SK-N-SH (cell line): ENCODE results near the gene CHRNA5. TPM values are rescaled to one million over a fixed set of nuclear protein-coding genes. Genes with fewer than 3 reads are reported as not detected.
"Not testable (repeated sequence)": the region's sequence is repeated elsewhere in the genome, so short reads cannot be mapped to it uniquely, and the experiment has no call there.

Experiments
- CTCF ChIA-PET: fragments of 300-600, 350-600 bp; formaldehyde crosslinking; extraction: SDS; loops from one replicate; lab custom pipeline; 2021; lab: Yijun Ruan, JAX
- POLR2A ChIA-PET: fragments of 350-600 bp; sonication (Branson Sonifier 250); formaldehyde crosslinking; extraction: SDS; loops from one replicate; lab custom pipeline; 2020; ENCODE audit warnings: antibody characterized with exemption, inconsistent platforms; lab: Yijun Ruan, JAX
- DNase-seq: peaks from one replicate; pipeline ENCODE4 v3.0.0; 2012
- H2AFZ ChIP-seq: fragments of 200-600 bp; sonication (generic); 2 replicates; pipeline ENCODE4 v1.8.1; 2016; ENCODE audit warnings: antibody characterized with exemption, mild to moderate bottlenecking, low read depth
- H3F3A ChIP-seq: fragments of 200-600 bp; sonication (generic); replicated peaks from 2 replicates; pipeline ENCODE3; 2016; ENCODE audit warnings: antibody characterized with exemption, mild to moderate bottlenecking; ENCODE audit not compliant: insufficient read depth
- H3K27ac ChIP-seq, 2 experiments: fragments of 200-500 bp in 1 of 2; fragments of 200-600 bp in 1 of 2; sonication (Bioruptor generic) in 1 of 2; sonication (generic), shearing (Covaris generic) in 1 of 2; 2 replicates each; pipeline versions ENCODE4 v1.5.1 to v1.6.1; 2014 to 2016; ENCODE audit warnings: low read depth in 2 of 2, inconsistent platforms in 1 of 2, low read length in 1 of 2, mild to moderate bottlenecking in 1 of 2, mixed read lengths in 1 of 2
- H3K27me3 ChIP-seq: fragments of 200-600 bp; sonication (generic), shearing (Covaris generic); 2 replicates; pipeline ENCODE4 v1.6.1; 2016; ENCODE audit warnings: mixed run types; ENCODE audit not compliant: insufficient read depth
- H3K36me3 ChIP-seq, 2 experiments: fragments of 200-500 bp in 1 of 2; fragments of 200-600 bp in 1 of 2; sonication (Bioruptor generic) in 1 of 2; sonication (generic) in 1 of 2; replicated peaks in 1 of 2; 2 replicates each; pipeline versions ENCODE3 to v1.5.1; 2014 to 2016; ENCODE audit warnings: low read length in 1 of 2, mild to moderate bottlenecking in 1 of 2; ENCODE audit not compliant: insufficient read depth in 2 of 2, control insufficient read depth in 1 of 2
- H3K4me1 ChIP-seq, 2 experiments: fragments of 200-500 bp in 1 of 2; fragments of 200-600 bp in 1 of 2; sonication (Bioruptor generic) in 1 of 2; sonication (generic), shearing (Covaris generic) in 1 of 2; 2 replicates each; pipeline versions ENCODE4 v1.5.1 to v1.6.1; 2014 to 2016; ENCODE audit warnings: low read depth in 1 of 2, low read length in 1 of 2, mixed run types in 1 of 2; ENCODE audit not compliant: insufficient read depth in 2 of 2, control insufficient read depth in 1 of 2
- H3K4me2 ChIP-seq: fragments of 200-600 bp; sonication (generic), shearing (Covaris generic); 2 replicates; pipeline ENCODE4 v1.6.1; 2017; ENCODE audit warnings: mixed run types
- H3K4me3 ChIP-seq, 2 experiments: fragments of 200-500 bp in 1 of 2; fragments of 200-600 bp in 1 of 2; sonication (Bioruptor generic) in 1 of 2; sonication (generic), shearing (Covaris generic) in 1 of 2; 2 replicates each; pipeline versions ENCODE4 v1.5.1 to v1.8.1; 2014 to 2016; ENCODE audit warnings: low read depth in 2 of 2, inconsistent platforms in 1 of 2, low read length in 1 of 2, mild to moderate bottlenecking in 1 of 2, mixed read lengths in 1 of 2, moderate library complexity in 1 of 2
- H3K79me2 ChIP-seq: fragments of 200-600 bp; sonication (generic); 2 replicates; pipeline ENCODE4 v1.8.1; 2017; ENCODE audit warnings: mild to moderate bottlenecking; ENCODE audit not compliant: insufficient read depth
- H3K9ac ChIP-seq: fragments of 200-600 bp; sonication (generic); 2 replicates; pipeline ENCODE4 v1.6.1; 2017; ENCODE audit warnings: mixed run types
- H3K9me2 ChIP-seq: fragments of 200-600 bp; sonication (generic); 2 replicates; pipeline ENCODE4 v1.6.1; 2017; ENCODE audit warnings: mixed run types
- H3K9me3 ChIP-seq: fragments of 200-600 bp; sonication (generic); 2 replicates; pipeline ENCODE4 v1.6.1; 2017; ENCODE audit warnings: mixed run types, mild to moderate bottlenecking, moderate library complexity
- H4K20me1 ChIP-seq: fragments of 200-600 bp; sonication (generic); 2 replicates; pipeline ENCODE4 v1.6.1; 2017; ENCODE audit warnings: mild to moderate bottlenecking, mixed run types; ENCODE audit not compliant: insufficient read depth
- CHD2 ChIP-seq: fragments of 150-350 bp; IDR thresholded peaks from 2 replicates; pipeline ENCODE4 v1.6.1; 2018; ENCODE audit warnings: low read length; ENCODE audit not compliant: partially characterized antibody
- EP300 ChIP-seq, 2 experiments: IDR thresholded peaks; 2 replicates each; pipeline versions ENCODE4 v1.4.0 to v1.6.1; 2012; ENCODE audit warnings: borderline replicate concordance in 1 of 2, low read depth in 1 of 2, low read length in 1 of 2
- FOSL2 ChIP-seq: IDR thresholded peaks from 2 replicates; pipeline ENCODE4 v1.4.0; 2012; ENCODE audit warnings: low read depth, mild to moderate bottlenecking, moderate library complexity, borderline replicate concordance
- GABPA ChIP-seq: IDR thresholded peaks from 2 replicates; pipeline ENCODE4 v1.4.0; 2012; ENCODE audit warnings: low read depth, mild to moderate bottlenecking
- JUND ChIP-seq: IDR thresholded peaks from 2 replicates; pipeline ENCODE4 v1.4.0; 2012
- MXI1 ChIP-seq: IDR thresholded peaks from 2 replicates; pipeline ENCODE4 v1.6.1; 2012; ENCODE audit warnings: mild to moderate bottlenecking, low read depth, low read length, improper control_type of control experiment
- NFIC ChIP-seq: IDR thresholded peaks from 2 replicates; pipeline ENCODE4 v1.4.0; 2012; ENCODE audit warnings: borderline replicate concordance
- NRF1 ChIP-seq: IDR thresholded peaks from 2 replicates; pipeline ENCODE4 v1.6.1; 2012; ENCODE audit warnings: low read depth, mild to moderate bottlenecking, low read length
- RAD21 ChIP-seq: IDR thresholded peaks from 2 replicates; pipeline ENCODE4 v1.6.1; 2012; ENCODE audit warnings: mild to moderate bottlenecking, low read length
- RCOR1 ChIP-seq: fragments of 150-350 bp; IDR thresholded peaks from 2 replicates; pipeline ENCODE4 v1.6.1; 2017; ENCODE audit warnings: antibody characterized with exemption, low read length
- WGBS: methylation state at CpG from one replicate; pipeline ENCODE4 v1.1.6; 2017; ENCODE audit warnings: low lambda C conversion rate; 5-methylcytosine and 5-hydroxymethylcytosine counted together
- polyA plus RNA-seq, 3 experiments: library from polyadenylated mRNA; depleted of rRNA; stranded (reverse); fragments of >200 nt; gene quantifications; 2 replicates each; pipeline ENCODE4 v1.2.3, GENCODE V29; 2012
- TF ChIP-seq, protein P1 (sequence below): IDR thresholded peaks from 2 replicates; pipeline ENCODE4 v1.6.1; 2012; ENCODE audit warnings: mild to moderate bottlenecking, low read depth, low read length, moderate library complexity
- TF ChIP-seq, protein P2 (sequence below): fragments of 150-350 bp; IDR thresholded peaks from 2 replicates; pipeline ENCODE4 v1.6.1; 2016; ENCODE audit warnings: mild to moderate bottlenecking, low read depth, low read length
- TF ChIP-seq, protein P3 (sequence below): fragments of 200-600 bp; sonication (generic); IDR thresholded peaks from 2 replicates; pipeline ENCODE4 v1.6.1; 2017; ENCODE audit warnings: antibody characterized with exemption, mild to moderate bottlenecking, moderate library complexity

The CHRNA5 gene
- polyA plus RNA-seq, 1 of the 3 experiments (the other 2 are of a cell fraction): 5.5 TPM

DNA sequence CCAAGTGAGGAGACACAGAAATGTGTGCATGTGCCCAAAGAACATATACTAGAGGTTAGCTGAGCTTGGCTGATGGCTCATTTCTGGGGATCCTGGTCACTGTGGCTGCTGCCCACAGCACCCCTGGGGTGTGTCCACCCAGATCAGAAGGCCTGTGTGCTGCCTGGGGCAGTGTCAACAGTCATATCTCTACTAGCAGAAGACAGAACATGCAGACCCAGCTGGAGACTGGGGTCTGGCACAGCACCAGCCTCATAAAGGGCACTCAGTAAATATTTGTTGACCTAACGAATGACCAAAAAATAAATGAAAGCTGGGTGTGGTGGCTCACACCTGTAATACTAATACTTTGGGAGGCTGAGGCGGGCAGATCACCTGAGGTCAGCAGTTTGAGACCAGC lies 39.1 kb downstream of the CHRNA5 start (continued):
- no peak for TF ChIP-seq EP300 (IDR thresholded peaks at IDR 0.05; ENCODE audit: borderline replicate concordance in 1 of 2, low read depth in 1 of 2, low read length in 1 of 2)
- TF ChIP-seq FOSL2: no peak
- no peak for TF ChIP-seq RCOR1

DNA sequence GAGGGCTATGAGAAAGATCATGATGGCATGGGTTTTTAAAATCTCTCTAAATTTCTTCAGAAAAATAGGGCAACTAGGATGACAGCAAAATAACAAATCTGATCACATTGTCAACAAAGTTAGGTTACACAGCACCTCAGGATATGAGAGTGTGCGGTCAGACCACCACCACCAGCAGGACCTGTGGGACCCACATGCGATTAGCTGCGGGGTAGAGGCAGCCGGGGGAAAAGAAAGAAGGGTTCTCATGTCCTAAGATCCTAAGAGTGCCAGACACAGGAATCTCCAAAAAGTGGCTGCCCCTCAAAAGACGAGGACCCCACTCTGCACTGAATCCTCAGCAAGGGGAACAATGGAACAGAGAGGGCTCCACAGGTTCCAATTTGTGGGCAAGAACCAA lies 39.9 kb downstream of the CHRNA5 start:
- POLR2A ChIA-PET: no interaction called here
- Histone ChIP-seq H3K4me2 (no peak overlapping the region), H3K4me3 (no peak overlapping the region), H3K79me2 (no peaks in the 10 kb centered on the region), H3K9me2 (no peaks in the 10 kb centered on the region), H3K9ac (no peak overlapping the region), H4K20me1 (no peaks in the 10 kb centered on the region), H3K27me3 (no peaks in the 10 kb centered on the region), H3K9me3 (no peaks in the 10 kb centered on the region), H3K27ac (no peak overlapping the region; a peak in 1 of 4 replicates), H3K4me1 (peaks cover 0 to 10% of the 10 kb centered on the region in 2 experiments; a peak in 1 of 4 replicates), H3F3A (no peaks in the 10 kb centered on the region), H3K36me3 (no peaks in the 10 kb centered on the region), H2AFZ (no peak overlapping the region)
- no peak for DNase-seq
- CTCF ChIA-PET: no interaction called here
- TF ChIP-seq CHD2 (no peak), MXI1 (no peak), RAD21 (no peak), GABPA (no peak), FOSL2 (no peak), JUND (no peak), NRF1 (no peak), NFIC (no peak)
- TF ChIP-seq, protein P1, sequence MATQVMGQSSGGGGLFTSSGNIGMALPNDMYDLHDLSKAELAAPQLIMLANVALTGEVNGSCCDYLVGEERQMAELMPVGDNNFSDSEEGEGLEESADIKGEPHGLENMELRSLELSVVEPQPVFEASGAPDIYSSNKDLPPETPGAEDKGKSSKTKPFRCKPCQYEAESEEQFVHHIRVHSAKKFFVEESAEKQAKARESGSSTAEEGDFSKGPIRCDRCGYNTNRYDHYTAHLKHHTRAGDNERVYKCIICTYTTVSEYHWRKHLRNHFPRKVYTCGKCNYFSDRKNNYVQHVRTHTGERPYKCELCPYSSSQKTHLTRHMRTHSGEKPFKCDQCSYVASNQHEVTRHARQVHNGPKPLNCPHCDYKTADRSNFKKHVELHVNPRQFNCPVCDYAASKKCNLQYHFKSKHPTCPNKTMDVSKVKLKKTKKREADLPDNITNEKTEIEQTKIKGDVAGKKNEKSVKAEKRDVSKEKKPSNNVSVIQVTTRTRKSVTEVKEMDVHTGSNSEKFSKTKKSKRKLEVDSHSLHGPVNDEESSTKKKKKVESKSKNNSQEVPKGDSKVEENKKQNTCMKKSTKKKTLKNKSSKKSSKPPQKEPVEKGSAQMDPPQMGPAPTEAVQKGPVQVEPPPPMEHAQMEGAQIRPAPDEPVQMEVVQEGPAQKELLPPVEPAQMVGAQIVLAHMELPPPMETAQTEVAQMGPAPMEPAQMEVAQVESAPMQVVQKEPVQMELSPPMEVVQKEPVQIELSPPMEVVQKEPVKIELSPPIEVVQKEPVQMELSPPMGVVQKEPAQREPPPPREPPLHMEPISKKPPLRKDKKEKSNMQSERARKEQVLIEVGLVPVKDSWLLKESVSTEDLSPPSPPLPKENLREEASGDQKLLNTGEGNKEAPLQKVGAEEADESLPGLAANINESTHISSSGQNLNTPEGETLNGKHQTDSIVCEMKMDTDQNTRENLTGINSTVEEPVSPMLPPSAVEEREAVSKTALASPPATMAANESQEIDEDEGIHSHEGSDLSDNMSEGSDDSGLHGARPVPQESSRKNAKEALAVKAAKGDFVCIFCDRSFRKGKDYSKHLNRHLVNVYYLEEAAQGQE: no peak
- TF ChIP-seq, protein P2, sequence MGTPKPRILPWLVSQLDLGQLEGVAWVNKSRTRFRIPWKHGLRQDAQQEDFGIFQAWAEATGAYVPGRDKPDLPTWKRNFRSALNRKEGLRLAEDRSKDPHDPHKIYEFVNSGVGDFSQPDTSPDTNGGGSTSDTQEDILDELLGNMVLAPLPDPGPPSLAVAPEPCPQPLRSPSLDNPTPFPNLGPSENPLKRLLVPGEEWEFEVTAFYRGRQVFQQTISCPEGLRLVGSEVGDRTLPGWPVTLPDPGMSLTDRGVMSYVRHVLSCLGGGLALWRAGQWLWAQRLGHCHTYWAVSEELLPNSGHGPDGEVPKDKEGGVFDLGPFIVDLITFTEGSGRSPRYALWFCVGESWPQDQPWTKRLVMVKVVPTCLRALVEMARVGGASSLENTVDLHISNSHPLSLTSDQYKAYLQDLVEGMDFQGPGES: no peak
- WGBS: 85% methylated on average over 5 of the region's 5 CpGs

DNA sequence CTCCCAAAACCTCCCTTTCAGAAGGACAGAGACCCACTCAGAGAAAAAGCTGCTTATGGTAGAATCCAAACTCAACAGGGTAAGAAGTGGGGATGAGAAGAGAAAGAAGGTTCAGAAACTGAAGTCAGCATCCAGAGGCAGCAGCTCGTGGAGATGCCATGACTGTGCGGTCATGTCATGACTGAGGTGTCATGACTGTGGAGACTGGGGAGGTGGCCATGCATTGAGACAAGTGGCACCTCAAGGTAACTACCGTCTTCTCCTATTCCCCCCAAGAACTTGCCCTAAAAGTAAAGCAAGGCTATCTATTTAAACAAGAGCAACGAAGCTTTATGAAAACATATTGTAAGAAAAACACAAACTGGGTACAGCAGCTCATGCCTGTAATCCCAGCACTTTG lies 40.4 kb downstream of the CHRNA5 start:
- H2AFZ ChIP-seq: no peak overlapping the region
- peaks cover 0 to 10% of the 10 kb centered on the region in 2 experiments; a peak in 1 of 4 replicates for H3K4me1 ChIP-seq
- H3K4me2 ChIP-seq: no peak overlapping the region
- no peak for DNase-seq
- no peaks in the 10 kb centered on the region for H3F3A ChIP-seq
- H3K4me3 ChIP-seq: no peak overlapping the region
- no peaks in the 10 kb centered on the region for H3K9me3 ChIP-seq
- 77% methylated on average over 4 of the region's 4 CpGs for WGBS
- no peaks in the 10 kb centered on the region for H4K20me1 ChIP-seq
- no peaks in the 10 kb centered on the region for H3K9me2 ChIP-seq
- no peak overlapping the region for H3K9ac ChIP-seq
- no peak overlapping the region for H3K27ac ChIP-seq
- H3K79me2 ChIP-seq: no peaks in the 10 kb centered on the region
- TF ChIP-seq, protein P3, sequence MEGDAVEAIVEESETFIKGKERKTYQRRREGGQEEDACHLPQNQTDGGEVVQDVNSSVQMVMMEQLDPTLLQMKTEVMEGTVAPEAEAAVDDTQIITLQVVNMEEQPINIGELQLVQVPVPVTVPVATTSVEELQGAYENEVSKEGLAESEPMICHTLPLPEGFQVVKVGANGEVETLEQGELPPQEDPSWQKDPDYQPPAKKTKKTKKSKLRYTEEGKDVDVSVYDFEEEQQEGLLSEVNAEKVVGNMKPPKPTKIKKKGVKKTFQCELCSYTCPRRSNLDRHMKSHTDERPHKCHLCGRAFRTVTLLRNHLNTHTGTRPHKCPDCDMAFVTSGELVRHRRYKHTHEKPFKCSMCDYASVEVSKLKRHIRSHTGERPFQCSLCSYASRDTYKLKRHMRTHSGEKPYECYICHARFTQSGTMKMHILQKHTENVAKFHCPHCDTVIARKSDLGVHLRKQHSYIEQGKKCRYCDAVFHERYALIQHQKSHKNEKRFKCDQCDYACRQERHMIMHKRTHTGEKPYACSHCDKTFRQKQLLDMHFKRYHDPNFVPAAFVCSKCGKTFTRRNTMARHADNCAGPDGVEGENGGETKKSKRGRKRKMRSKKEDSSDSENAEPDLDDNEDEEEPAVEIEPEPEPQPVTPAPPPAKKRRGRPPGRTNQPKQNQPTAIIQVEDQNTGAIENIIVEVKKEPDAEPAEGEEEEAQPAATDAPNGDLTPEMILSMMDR: no peak
- ChIA-PET POLR2A (no interaction called here), CTCF (interaction anchor here (0.7 kb wide), 1 partner anchor 27 kb away, joined by 3 read pairs; no protein-coding TSS in a partner anchor)
- no peaks in the 10 kb centered on the region for H3K27me3 ChIP-seq
- H3K36me3 ChIP-seq: no peaks in the 10 kb centered on the region

DNA sequence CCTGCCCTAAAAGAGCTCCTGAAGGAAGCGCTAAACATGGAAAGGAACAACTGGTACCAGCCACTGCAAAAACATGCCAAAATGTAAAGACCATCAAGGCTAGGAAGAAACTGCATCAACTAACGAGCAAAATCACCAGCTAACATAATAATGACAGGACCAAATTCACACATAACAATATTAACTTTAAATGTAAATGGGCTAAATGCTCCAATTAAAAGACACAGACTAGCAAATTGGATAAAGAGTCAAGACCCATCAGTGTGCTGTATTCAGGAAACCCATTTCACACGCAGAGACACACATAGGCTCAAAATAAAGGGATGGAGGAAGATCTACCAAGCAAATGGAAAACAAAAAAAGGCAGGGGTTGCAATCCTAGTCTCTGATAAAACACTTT lies 44.2 kb downstream of the CHRNA5 start:
- H3K9ac ChIP-seq, CTCF ChIA-PET, H3K4me1 ChIP-seq, H3K27me3 ChIP-seq, H3K4me3 ChIP-seq, POLR2A ChIA-PET, H4K20me1 ChIP-seq, H3K4me2 ChIP-seq, H3F3A ChIP-seq, H3K36me3 ChIP-seq, H3K27ac ChIP-seq, H2AFZ ChIP-seq, DNase-seq, H3K79me2 ChIP-seq, H3K9me3 ChIP-seq, H3K9me2 ChIP-seq: not testable (repeated sequence)
- 60% methylated on average over 3 of the region's 3 CpGs for WGBS
